Measurements from ENCODE around the gene GFI1. TPM values are rescaled to one million over a fixed set of nuclear protein-coding genes. Genes with fewer than 3 reads are reported as not detected.

Gene GFI1
- total RNA-seq, 1 experiment from 2014 or later = 0.49 TPM

DNA sequence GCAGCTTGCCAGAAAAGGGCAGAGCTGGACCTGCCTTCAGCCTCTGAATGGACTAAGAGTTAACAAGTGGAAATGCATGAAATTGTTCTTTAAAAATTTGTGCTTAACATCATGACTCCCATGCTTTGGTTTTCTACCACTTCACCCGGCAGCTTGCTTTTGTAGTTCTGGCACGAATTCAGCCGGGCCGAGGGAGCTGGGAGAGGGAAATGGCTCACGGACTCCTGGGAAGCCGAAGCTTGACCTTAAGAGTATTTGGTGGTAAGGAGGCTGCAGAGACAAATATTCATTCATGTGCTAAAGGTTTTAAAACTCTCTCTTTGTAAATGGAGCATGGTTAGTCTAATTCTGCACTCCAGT is 17.2 kb upstream of the GFI1 start:
- TF ChIP-seq POLR2AphosphoS5 (IDR thresholded peaks at IDR 0.05; ENCODE audit: low read depth, low read length) (no peak), TCF7L2 (IDR thresholded peaks at IDR 0.05; ENCODE audit: low read depth, low read length) (no peak), SIN3A (IDR thresholded peaks at IDR 0.05; ENCODE audit: borderline replicate concordance, insufficient read depth, low read depth, low read length) (no peak)
- TF ChIP-seq, protein P1, sequence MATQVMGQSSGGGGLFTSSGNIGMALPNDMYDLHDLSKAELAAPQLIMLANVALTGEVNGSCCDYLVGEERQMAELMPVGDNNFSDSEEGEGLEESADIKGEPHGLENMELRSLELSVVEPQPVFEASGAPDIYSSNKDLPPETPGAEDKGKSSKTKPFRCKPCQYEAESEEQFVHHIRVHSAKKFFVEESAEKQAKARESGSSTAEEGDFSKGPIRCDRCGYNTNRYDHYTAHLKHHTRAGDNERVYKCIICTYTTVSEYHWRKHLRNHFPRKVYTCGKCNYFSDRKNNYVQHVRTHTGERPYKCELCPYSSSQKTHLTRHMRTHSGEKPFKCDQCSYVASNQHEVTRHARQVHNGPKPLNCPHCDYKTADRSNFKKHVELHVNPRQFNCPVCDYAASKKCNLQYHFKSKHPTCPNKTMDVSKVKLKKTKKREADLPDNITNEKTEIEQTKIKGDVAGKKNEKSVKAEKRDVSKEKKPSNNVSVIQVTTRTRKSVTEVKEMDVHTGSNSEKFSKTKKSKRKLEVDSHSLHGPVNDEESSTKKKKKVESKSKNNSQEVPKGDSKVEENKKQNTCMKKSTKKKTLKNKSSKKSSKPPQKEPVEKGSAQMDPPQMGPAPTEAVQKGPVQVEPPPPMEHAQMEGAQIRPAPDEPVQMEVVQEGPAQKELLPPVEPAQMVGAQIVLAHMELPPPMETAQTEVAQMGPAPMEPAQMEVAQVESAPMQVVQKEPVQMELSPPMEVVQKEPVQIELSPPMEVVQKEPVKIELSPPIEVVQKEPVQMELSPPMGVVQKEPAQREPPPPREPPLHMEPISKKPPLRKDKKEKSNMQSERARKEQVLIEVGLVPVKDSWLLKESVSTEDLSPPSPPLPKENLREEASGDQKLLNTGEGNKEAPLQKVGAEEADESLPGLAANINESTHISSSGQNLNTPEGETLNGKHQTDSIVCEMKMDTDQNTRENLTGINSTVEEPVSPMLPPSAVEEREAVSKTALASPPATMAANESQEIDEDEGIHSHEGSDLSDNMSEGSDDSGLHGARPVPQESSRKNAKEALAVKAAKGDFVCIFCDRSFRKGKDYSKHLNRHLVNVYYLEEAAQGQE (IDR thresholded peaks at IDR 0.05; ENCODE audit: insufficient read depth in 1 of 2, low read depth in 2 of 2, low read length in 1 of 2) = no peak
- TF ChIP-seq, protein P2, sequence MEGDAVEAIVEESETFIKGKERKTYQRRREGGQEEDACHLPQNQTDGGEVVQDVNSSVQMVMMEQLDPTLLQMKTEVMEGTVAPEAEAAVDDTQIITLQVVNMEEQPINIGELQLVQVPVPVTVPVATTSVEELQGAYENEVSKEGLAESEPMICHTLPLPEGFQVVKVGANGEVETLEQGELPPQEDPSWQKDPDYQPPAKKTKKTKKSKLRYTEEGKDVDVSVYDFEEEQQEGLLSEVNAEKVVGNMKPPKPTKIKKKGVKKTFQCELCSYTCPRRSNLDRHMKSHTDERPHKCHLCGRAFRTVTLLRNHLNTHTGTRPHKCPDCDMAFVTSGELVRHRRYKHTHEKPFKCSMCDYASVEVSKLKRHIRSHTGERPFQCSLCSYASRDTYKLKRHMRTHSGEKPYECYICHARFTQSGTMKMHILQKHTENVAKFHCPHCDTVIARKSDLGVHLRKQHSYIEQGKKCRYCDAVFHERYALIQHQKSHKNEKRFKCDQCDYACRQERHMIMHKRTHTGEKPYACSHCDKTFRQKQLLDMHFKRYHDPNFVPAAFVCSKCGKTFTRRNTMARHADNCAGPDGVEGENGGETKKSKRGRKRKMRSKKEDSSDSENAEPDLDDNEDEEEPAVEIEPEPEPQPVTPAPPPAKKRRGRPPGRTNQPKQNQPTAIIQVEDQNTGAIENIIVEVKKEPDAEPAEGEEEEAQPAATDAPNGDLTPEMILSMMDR (IDR thresholded peaks at IDR 0.05) = no peak
- in situ Hi-C loops (cut with HindIII; ENCODE audit: low pct_unique_long_range_greater_than_20kb, low sequenced_read_pairs) (no loop called here), intact Hi-C loops (cut with micrococcal nuclease; ENCODE audit: unreplicated experiment) (no loop called here)
- Histone ChIP-seq H3K4me3 (ENCODE audit: low read depth in 2 of 2, low read length in 2 of 2) (no peak overlapping the region), H3K36me3 (ENCODE audit: control insufficient read depth, insufficient read depth, low read length) (no peaks in the 10 kb centered on the region), H3K4me1 (ENCODE audit: control insufficient read depth, insufficient read depth, low read length) (no peaks in the 10 kb centered on the region; the same call in 1 of the 2 replicates), H3K27ac (ENCODE audit: low read length) (no peak overlapping the region), H3K27me3 (ENCODE audit: control insufficient read depth, insufficient read depth, low read length) (no peaks in the 10 kb centered on the region), H3K9me3 (ENCODE audit: control insufficient read depth, insufficient read depth, low read depth, low read length) (no peaks in the 10 kb centered on the region)
- no peak for ATAC-seq
- no peak for DNase-seq (ENCODE audit: low read depth, low spot score)
- CTCF ChIA-PET = no interaction called here
- BruUV-seq (replicated peaks) = no TSS peak
- POLR2A ChIA-PET = no interaction called here

DNA sequence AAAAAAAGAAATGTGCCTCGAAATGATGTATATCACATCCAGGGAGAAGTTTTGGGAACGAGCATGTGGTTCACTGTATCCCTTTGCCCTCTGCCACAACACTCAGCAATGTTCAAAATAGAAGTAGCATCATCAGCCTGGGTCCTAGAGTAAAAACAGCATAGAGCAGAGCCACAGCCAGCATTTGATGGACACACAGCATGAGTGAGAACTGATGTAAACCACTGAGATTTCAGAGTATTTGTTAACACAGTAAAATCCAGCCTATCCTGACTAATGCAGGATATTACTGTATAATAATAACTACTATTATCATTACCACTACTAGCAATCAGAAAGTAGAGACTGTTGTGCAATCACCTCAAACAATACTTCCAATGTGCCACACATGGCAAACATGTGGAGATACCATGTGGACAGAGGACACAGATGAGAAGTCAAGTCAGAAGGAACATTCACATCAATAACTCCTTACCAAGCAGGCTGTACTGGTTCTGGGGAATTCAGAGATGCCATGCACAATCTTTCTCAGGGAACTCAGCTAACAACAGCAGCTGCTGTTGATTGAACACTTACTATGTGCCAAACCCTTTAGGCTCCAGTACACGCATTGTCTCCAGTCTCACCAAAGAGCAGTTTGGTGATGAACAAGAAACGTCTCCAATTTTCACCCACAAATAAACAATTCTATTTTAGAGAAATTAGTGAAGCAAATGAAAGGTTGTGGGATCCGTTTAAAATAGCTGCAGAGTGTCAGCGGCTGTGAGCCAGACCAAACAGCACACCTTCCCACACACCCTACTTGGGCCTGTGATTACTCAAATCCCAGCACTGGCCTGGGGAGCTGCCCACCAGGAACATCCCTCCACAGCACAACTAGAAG is 16.6 kb upstream of the GFI1 start:
- no peaks in the 10 kb centered on the region for H3K9me3 ChIP-seq (ENCODE audit: control insufficient read depth, insufficient read depth, low read depth, low read length)
- in situ Hi-C loops (cut with HindIII; ENCODE audit: low pct_unique_long_range_greater_than_20kb, low sequenced_read_pairs) (no loop called here), intact Hi-C loops (cut with micrococcal nuclease; ENCODE audit: unreplicated experiment) (no loop called here)
- no peak for DNase-seq (ENCODE audit: low read depth, low spot score)
- no peak for TF ChIP-seq POLR2AphosphoS5 (IDR thresholded peaks at IDR 0.05; ENCODE audit: low read depth, low read length)
- TF ChIP-seq, protein P1 (IDR thresholded peaks at IDR 0.05; ENCODE audit: insufficient read depth in 1 of 2, low read depth in 2 of 2, low read length in 1 of 2) = no peak
- no peak for TF ChIP-seq TCF7L2 (IDR thresholded peaks at IDR 0.05; ENCODE audit: low read depth, low read length)
- TF ChIP-seq, protein P2 (IDR thresholded peaks at IDR 0.05) = no peak
- no peak for TF ChIP-seq SIN3A (IDR thresholded peaks at IDR 0.05; ENCODE audit: borderline replicate concordance, insufficient read depth, low read depth, low read length)
- peak; percentile 20 for ATAC-seq
- no peaks in the 10 kb centered on the region; the same call in 1 of the 2 replicates for H3K4me1 ChIP-seq (ENCODE audit: control insufficient read depth, insufficient read depth, low read length)
- H3K4me3 ChIP-seq (ENCODE audit: low read depth in 2 of 2, low read length in 2 of 2) = no peak overlapping the region
- no TSS peak for BruUV-seq (replicated peaks)
- no peak overlapping the region for H3K27ac ChIP-seq (ENCODE audit: low read length)
- H3K27me3 ChIP-seq (ENCODE audit: control insufficient read depth, insufficient read depth, low read length) = no peaks in the 10 kb centered on the region
- H3K36me3 ChIP-seq (ENCODE audit: control insufficient read depth, insufficient read depth, low read length) = no peaks in the 10 kb centered on the region
- ChIA-PET CTCF (interaction anchor here (0.6 kb wide), 1 partner anchor 29 kb away, joined by 4 read pairs; no protein-coding TSS in a partner anchor), POLR2A (no interaction called here)
